Large intestine (tissue), 3 donors: ENCODE results near the gene ADARB1. TPM values are rescaled to one million over a fixed set of nuclear protein-coding genes. Genes with fewer than 3 reads are reported as not detected.

Experiments used
- DNase-seq, 2 donors: peaks; one replicate each; pipeline versions ENCODE4 v3.0.0 to v3.0.0-alpha.2; 2013
- H3K27ac ChIP-seq: one replicate; pipeline ENCODE4 v1.5.1; 2013; ENCODE audit warnings: low read length
- H3K27me3 ChIP-seq: 2 replicates; pipeline ENCODE4 v1.6.1; 2013; ENCODE audit warnings: low read length; ENCODE audit not compliant: control insufficient read depth, insufficient read depth
- H3K36me3 ChIP-seq: 2 replicates; pipeline ENCODE4 v1.6.1; 2013; ENCODE audit warnings: low read length; ENCODE audit not compliant: control insufficient read depth, insufficient read depth
- H3K4me1 ChIP-seq: one replicate; pipeline ENCODE4 v1.6.1; 2013; ENCODE audit warnings: low read length; ENCODE audit not compliant: control insufficient read depth, insufficient read depth
- H3K4me3 ChIP-seq: one replicate; pipeline ENCODE4 v1.5.1; 2013; ENCODE audit warnings: low read length
- H3K9me3 ChIP-seq: one replicate; pipeline ENCODE4 v1.6.1; 2013; ENCODE audit warnings: mild to moderate bottlenecking, low read depth, low read length, moderate library complexity; ENCODE audit not compliant: control insufficient read depth
- WGBS: methylation state at CpG from one replicate; pipeline ENCODE4 v1.1.5; 2013; ENCODE audit warnings: low lambda C conversion rate; ENCODE audit not compliant: insufficient coverage; 5-methylcytosine and 5-hydroxymethylcytosine counted together
- polyA plus RNA-seq: library from polyadenylated mRNA; unstranded; fragments of 120-200 nt; gene quantifications from one replicate; pipeline ENCODE4 v1.2.1, GENCODE V29; 2013

Gene ADARB1
- polyA plus RNA-seq, 1 donor, result 12.1 TPM

- WGBS, result no CpG with 5 or more reads among the region's 9 CpGs
- H3K36me3 ChIP-seq, result no peaks in the 10 kb centered on the region
- no peaks in the 10 kb centered on the region for H3K9me3 ChIP-seq
- H3K27ac ChIP-seq, result no peak overlapping the region
- DNase-seq, result no peak
- H3K27me3 ChIP-seq, result peaks cover 2% of the 10 kb centered on the region
- H3K4me3 ChIP-seq, result no peak overlapping the region
- no peaks in the 10 kb centered on the region for H3K4me1 ChIP-seq
These were observed 34.1 kb upstream of the ADARB1 start for GRCh38 chr21:45040157-45040711.

GRCh38 chr21:45040739-45041138 lies 33.6 kb upstream of the ADARB1 start:
- no peak overlapping the region for H3K27ac ChIP-seq
- DNase-seq, result no peak
- H3K9me3 ChIP-seq, result no peaks in the 10 kb centered on the region
- peaks cover 2% of the 10 kb centered on the region for H3K27me3 ChIP-seq
- WGBS, result no CpG with 5 or more reads among the region's 15 CpGs
- no peaks in the 10 kb centered on the region for H3K4me1 ChIP-seq
- no peaks in the 10 kb centered on the region for H3K36me3 ChIP-seq
- H3K4me3 ChIP-seq, result no peak overlapping the region

- DNase-seq, result no peak
- H3K4me3 ChIP-seq, result no peak overlapping the region
- 60% methylated on average over 2 of the region's 16 CpGs for WGBS
These were observed 33.0 kb upstream of the ADARB1 start for GRCh38 chr21:45041351-45041805.

DNA sequence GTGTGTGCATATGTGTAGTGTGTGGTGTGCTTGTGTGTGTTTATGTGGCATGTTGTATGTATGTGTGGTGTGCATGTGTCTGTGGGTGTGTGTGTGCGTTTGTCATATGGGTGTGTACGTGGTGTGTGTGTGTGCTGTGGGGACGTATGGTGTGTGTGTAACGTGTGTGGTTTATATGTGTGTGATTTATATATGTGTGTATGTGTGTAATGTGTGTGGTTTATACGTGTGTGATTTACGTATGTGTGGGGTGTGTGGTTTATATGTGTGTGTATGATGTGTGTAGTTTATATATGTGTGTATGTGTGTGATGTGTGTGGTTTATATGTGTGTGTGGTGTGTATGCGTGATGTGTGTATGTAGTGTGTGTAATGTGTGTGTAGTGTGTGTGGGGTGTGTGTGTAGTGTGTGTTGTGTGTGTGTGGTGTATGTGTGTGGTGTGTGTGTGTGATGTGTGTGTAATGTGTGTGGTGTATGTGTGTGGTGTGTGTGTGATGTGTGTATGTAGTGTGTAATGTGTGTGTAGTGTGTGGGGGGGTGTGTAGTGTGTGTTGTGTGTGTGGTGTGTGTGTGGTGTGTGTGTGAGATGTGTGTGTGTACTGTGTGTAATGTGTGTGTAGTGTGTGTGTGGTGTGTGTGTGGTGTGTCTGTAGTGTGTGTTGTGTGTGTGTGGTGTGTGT lies 32.3 kb upstream of the ADARB1 start:
- 100% methylated on average over 1 of the region's 7 CpGs for WGBS
- Histone ChIP-seq H3K9me3 (no peaks in the 10 kb centered on the region), H3K36me3 (no peaks in the 10 kb centered on the region), H3K27me3 (peaks cover 2% of the 10 kb centered on the region), H3K4me3 (no peak overlapping the region), H3K4me1 (no peaks in the 10 kb centered on the region), H3K27ac (no peak overlapping the region)
- no peak for DNase-seq

More at GRCh38 chr21:45041351-45041805, 33.0 kb upstream of the ADARB1 start:
- peaks cover 2% of the 10 kb centered on the region for H3K27me3 ChIP-seq
- H3K36me3 ChIP-seq, result no peaks in the 10 kb centered on the region
- H3K9me3 ChIP-seq, result no peaks in the 10 kb centered on the region
- no peak overlapping the region for H3K27ac ChIP-seq
- H3K4me1 ChIP-seq, result no peaks in the 10 kb centered on the region

- Histone ChIP-seq H3K27ac (no peak overlapping the region), H3K36me3 (no peaks in the 10 kb centered on the region), H3K27me3 (peaks cover 2% of the 10 kb centered on the region), H3K4me3 (no peak overlapping the region), H3K9me3 (no peaks in the 10 kb centered on the region), H3K4me1 (no peaks in the 10 kb centered on the region)
- DNase-seq, result no peak
- WGBS, result no CpG with 5 or more reads among the region's 15 CpGs
These were observed 31.7 kb upstream of the ADARB1 start for GRCh38 chr21:45042664-45043161.

- no peaks in the 10 kb centered on the region for H3K9me3 ChIP-seq
- no peak overlapping the region for H3K4me3 ChIP-seq
- H3K36me3 ChIP-seq, result no peaks in the 10 kb centered on the region
- H3K27me3 ChIP-seq, result peaks cover 2% of the 10 kb centered on the region
- no peak overlapping the region for H3K27ac ChIP-seq
- no peak for DNase-seq
- no peaks in the 10 kb centered on the region for H3K4me1 ChIP-seq
- WGBS, result no CpG with 5 or more reads among the region's 22 CpGs
These were observed 30.8 kb upstream of the ADARB1 start for GRCh38 chr21:45043541-45044020.

DNA sequence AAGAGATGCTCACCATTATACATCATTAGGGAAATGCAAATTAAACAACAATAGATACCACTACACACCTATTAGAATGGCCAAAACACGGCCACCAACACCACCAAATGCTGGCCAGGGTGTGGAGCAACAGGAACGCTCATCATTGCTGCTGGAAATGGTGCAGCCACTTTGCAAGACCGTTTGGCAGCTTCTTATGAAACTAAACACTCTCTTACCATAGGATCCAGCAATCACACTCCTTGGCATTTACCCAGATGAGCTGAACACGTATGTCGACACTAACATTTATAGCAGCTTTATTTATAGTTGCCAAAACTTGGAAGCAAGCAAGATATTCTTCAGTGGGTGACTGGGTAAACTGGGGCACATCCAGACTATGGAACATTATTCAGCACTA lies 28.9 kb upstream of the ADARB1 start:
- Histone ChIP-seq H3K27me3 (peaks cover 4% of the 10 kb centered on the region), H3K4me3 (no peak overlapping the region), H3K9me3 (no peaks in the 10 kb centered on the region), H3K4me1 (no peaks in the 10 kb centered on the region), H3K27ac (no peak overlapping the region), H3K36me3 (no peaks in the 10 kb centered on the region)
- DNase-seq, result no peak
- WGBS, result no CpG with 5 or more reads among the region's 5 CpGs

DNA sequence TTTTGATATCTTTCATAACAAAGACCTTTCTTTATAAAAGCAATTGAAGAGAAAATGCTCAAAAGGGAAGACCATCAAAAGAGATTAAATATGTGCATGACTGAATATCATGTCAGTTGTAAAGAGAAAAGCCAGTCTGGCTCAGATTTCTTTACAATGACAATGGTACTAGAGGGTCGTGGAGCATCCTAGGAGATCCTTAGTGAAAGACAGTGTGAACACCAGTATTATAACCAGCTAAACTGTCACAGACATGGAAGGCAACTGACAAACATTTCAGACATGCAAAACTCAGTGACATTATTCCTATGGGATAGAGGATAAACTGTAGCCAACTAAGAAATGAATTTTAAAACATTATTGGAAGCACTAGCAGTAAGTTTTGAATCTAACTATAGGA lies 27.1 kb upstream of the ADARB1 start:
- Histone ChIP-seq H3K9me3 (no peaks in the 10 kb centered on the region), H3K27me3 (peaks cover 7% of the 10 kb centered on the region)
- WGBS, result 80% methylated on average over 1 of the region's 1 CpG

DNA sequence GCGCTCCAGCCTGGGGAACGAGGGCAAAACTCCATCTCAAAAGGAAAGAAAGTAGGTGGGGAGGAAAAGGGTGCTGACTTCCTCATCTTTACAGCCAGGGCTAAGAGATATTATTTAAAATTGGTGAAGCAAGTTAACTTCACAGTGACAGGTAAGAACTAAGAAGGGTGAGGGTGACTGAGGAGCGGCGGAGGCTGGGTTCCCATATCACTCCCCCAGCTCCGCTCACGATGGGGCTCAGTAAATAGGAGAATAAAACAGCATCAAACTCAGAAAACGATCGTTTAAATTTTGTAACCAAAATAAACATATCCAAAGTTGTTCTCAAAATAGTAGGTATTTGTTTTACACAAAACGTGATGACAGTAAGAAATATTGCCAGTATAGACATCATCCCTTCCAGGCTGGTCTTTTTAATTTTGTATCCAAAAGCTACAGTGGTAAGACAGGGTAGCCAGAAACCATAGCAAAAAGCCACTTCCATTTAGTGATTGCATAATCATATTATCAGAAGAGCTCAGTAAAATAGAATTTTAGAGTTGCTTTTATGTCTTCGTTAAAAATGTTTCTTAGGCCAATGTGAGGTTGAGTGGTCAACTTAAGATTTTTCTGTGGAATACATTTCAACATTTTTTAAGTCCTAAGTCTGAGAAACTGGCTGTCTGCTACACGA lies 26.2 kb upstream of the ADARB1 start:
- H3K27ac ChIP-seq, result no peak overlapping the region
- H3K9me3 ChIP-seq, result no peaks in the 10 kb centered on the region
- no peaks in the 10 kb centered on the region for H3K4me1 ChIP-seq
- WGBS, result 100% methylated on average over 2 of the region's 11 CpGs
- H3K4me3 ChIP-seq, result no peak overlapping the region
- H3K36me3 ChIP-seq, result no peaks in the 10 kb centered on the region
- DNase-seq, result no peak
- H3K27me3 ChIP-seq, result peaks cover 7% of the 10 kb centered on the region

More for the DNA sequence above, 27.1 kb upstream of the ADARB1 start:
- DNase-seq, result no peak
- no peak overlapping the region for H3K4me3 ChIP-seq
- H3K36me3 ChIP-seq, result no peaks in the 10 kb centered on the region
- no peak overlapping the region for H3K27ac ChIP-seq
- H3K4me1 ChIP-seq, result no peaks in the 10 kb centered on the region

DNA sequence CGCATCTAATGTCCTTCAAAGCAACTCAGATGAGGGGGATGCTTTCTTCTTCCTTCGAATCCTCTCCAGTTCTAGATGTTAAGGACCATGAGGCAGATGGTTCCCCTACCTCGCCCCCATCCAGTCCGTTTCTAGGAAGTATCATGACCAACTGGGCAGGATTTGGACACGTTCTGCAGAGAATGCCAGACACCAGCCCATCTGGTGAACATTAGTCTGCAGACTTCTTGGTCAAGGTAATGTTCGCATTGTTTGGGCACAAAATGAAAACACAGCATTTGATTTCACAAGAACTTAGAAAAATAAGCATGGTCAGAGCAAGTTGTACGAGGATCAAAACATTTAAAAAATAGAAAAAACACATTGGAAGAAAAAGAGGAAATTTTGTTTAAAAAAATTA lies 25.4 kb upstream of the ADARB1 start:
- WGBS, result 90% methylated on average over 2 of the region's 7 CpGs
- no peak overlapping the region for H3K4me3 ChIP-seq
- no peak overlapping the region for H3K27ac ChIP-seq
- no peaks in the 10 kb centered on the region for H3K4me1 ChIP-seq
- no peaks in the 10 kb centered on the region for H3K9me3 ChIP-seq
- H3K27me3 ChIP-seq, result peaks cover 7% of the 10 kb centered on the region
- no peaks in the 10 kb centered on the region for H3K36me3 ChIP-seq
- DNase-seq, result no peak
